GM12875 (cell line): ENCODE results near the gene DLX2.

ENCODE experiments used
- H3K4me3 ChIP-seq: one replicate; pipeline ENCODE4 v1.5.1; 2011; ENCODE audit warnings: low read depth, low read length, control low read depth
- CTCF ChIP-seq: IDR thresholded peaks from 2 replicates; pipeline ENCODE4 v1.5.1; 2011; ENCODE audit warnings: low read depth, mild to moderate bottlenecking, control low read depth, inconsistent platforms, low read length, moderate library complexity, borderline replicate concordance; ENCODE audit not compliant: insufficient read depth

The DLX2 gene

GRCh38 chr2:172134270-172134669, 31.6 kb upstream of the DLX2 start:
- TF ChIP-seq CTCF, result 0 out of 2 replicates have a peak, but pooled peaks have one; percentile 17

GRCh38 chr2:172131713-172132555, 29.2 kb upstream of the DLX2 start:
- no peak for TF ChIP-seq CTCF
- no peak overlapping the region for H3K4me3 ChIP-seq

More at GRCh38 chr2:172134270-172134669, 31.6 kb upstream of the DLX2 start:
- H3K4me3 ChIP-seq, result no peak overlapping the region

GRCh38 chr2:172129404-172129803, 26.7 kb upstream of the DLX2 start:
- no peak overlapping the region for H3K4me3 ChIP-seq
- TF ChIP-seq CTCF, result no peak

- no peak for TF ChIP-seq CTCF
- no peak overlapping the region for H3K4me3 ChIP-seq
Observed at GRCh38 chr2:172128484-172128883, 25.8 kb upstream of the DLX2 start.

- no peak for TF ChIP-seq CTCF
- H3K4me3 ChIP-seq, result no peak overlapping the region
Observed at GRCh38 chr2:172120118-172120517, 17.4 kb upstream of the DLX2 start.

- no peak for TF ChIP-seq CTCF
- no peak overlapping the region for H3K4me3 ChIP-seq
Observed at GRCh38 chr2:172119089-172119488, 16.4 kb upstream of the DLX2 start.

- no peak for TF ChIP-seq CTCF
- H3K4me3 ChIP-seq, result no peak overlapping the region
Observed at GRCh38 chr2:172116107-172116506, 13.4 kb upstream of the DLX2 start.
